DND-41 (cell line): ENCODE results near the gene STK32C.
A peak's percentile ranks its signal among the peaks of the same experiment; 100 is the strongest.

Experiments used
- ATAC-seq: fragments of 200-7000 bp; cut with Tn5 transposase; 3 replicates; pipeline ENCODE4 v1.9.1; 2021; ENCODE audit warnings: low read depth; ENCODE audit not compliant: insufficient read depth
- DNase-seq: peaks from one replicate; pipeline ENCODE4 v3.0.0-alpha.2; 2020
- H2AFZ ChIP-seq: 2 replicates; pipeline ENCODE4 v1.6.0; 2012; ENCODE audit warnings: low read depth, low read length
- H3K27ac ChIP-seq: 2 replicates; pipeline ENCODE4 v1.5.1; 2012; ENCODE audit warnings: low read length, inconsistent platforms
- H3K27me3 ChIP-seq: fragments of 200-600 bp; sonication (generic); 2 replicates; pipeline ENCODE4 v1.6.0; 2012; ENCODE audit warnings: low read length, mild to moderate bottlenecking, inconsistent platforms; ENCODE audit not compliant: insufficient read depth, poor library complexity
- H3K36me3 ChIP-seq: 2 replicates; pipeline ENCODE4 v1.5.1; 2012; ENCODE audit warnings: low read length, inconsistent platforms; ENCODE audit not compliant: insufficient read depth
- H3K4me1 ChIP-seq: 2 replicates; pipeline ENCODE4 v1.5.1; 2012; ENCODE audit warnings: mild to moderate bottlenecking, low read length; ENCODE audit not compliant: insufficient read depth
- H3K4me2 ChIP-seq: 2 replicates; pipeline ENCODE4 v1.6.0; 2012; ENCODE audit warnings: mild to moderate bottlenecking, moderate library complexity, low read length, inconsistent platforms; ENCODE audit not compliant: insufficient read depth
- H3K4me3 ChIP-seq, 2 experiments: fragments of 200-600 bp in 1 of 2; shearing (Covaris generic) in 1 of 2; 2 replicates each; pipeline ENCODE4 v1.5.1; 2012 to 2016; ENCODE audit warnings: inconsistent platforms in 2 of 2, low read length in 2 of 2, mild to moderate bottlenecking in 2 of 2, low read depth in 1 of 2, moderate library complexity in 1 of 2
- H3K79me2 ChIP-seq: 2 replicates; pipeline ENCODE4 v1.6.0; 2012; ENCODE audit warnings: low read length, inconsistent platforms; ENCODE audit not compliant: insufficient read depth
- H3K9ac ChIP-seq: 2 replicates; pipeline ENCODE4 v1.6.0; 2012; ENCODE audit warnings: low read depth, mild to moderate bottlenecking, inconsistent platforms, low read length, moderate library complexity
- H3K9me3 ChIP-seq: 2 replicates; pipeline ENCODE4 v1.5.1; 2012; ENCODE audit warnings: low read length, moderate library complexity, mild to moderate bottlenecking, inconsistent platforms; ENCODE audit not compliant: insufficient read depth, severe bottlenecking
- H4K20me1 ChIP-seq: 2 replicates; pipeline ENCODE4 v1.6.0; 2012; ENCODE audit warnings: low read length; ENCODE audit not compliant: insufficient read depth
- EZH2 ChIP-seq: IDR thresholded peaks from 3 replicates; pipeline ENCODE4 v1.6.1; 2012; ENCODE audit warnings: borderline replicate concordance, low read depth, mild to moderate bottlenecking, moderate library complexity, low read length, inconsistent platforms; ENCODE audit not compliant: severe bottlenecking
- TF ChIP-seq, protein P1 (sequence below): IDR thresholded peaks from 2 replicates; pipeline ENCODE4 v1.5.1; 2012; ENCODE audit warnings: borderline replicate concordance, low read length, moderate library complexity, mild to moderate bottlenecking; ENCODE audit not compliant: poor library complexity, severe bottlenecking; ENCODE audit errors: extremely low read depth

Gene STK32C

DNA sequence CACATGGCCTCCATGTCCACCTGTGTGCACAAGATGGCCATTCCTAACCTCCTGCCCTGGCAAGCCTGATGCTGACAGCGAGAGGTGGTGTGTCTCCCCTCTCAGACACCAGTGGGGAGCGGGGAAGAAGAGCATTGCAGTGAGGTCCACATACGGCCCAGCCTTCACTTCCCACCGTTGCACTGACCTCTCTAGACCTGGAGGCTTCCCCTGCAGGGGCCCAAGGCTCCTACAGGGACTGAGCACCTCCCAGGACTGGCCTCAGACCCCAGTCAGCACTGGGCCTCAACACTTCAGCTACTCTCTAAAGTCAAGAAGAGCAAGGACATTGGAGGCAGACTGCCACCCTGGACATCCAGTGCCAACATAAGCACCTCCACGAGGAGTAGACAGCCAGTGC is 15.9 kb downstream of the STK32C start:
- TF ChIP-seq, protein P1, sequence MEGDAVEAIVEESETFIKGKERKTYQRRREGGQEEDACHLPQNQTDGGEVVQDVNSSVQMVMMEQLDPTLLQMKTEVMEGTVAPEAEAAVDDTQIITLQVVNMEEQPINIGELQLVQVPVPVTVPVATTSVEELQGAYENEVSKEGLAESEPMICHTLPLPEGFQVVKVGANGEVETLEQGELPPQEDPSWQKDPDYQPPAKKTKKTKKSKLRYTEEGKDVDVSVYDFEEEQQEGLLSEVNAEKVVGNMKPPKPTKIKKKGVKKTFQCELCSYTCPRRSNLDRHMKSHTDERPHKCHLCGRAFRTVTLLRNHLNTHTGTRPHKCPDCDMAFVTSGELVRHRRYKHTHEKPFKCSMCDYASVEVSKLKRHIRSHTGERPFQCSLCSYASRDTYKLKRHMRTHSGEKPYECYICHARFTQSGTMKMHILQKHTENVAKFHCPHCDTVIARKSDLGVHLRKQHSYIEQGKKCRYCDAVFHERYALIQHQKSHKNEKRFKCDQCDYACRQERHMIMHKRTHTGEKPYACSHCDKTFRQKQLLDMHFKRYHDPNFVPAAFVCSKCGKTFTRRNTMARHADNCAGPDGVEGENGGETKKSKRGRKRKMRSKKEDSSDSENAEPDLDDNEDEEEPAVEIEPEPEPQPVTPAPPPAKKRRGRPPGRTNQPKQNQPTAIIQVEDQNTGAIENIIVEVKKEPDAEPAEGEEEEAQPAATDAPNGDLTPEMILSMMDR: no peak
- no peak for TF ChIP-seq EZH2
- Histone ChIP-seq H4K20me1 (peaks cover 14% of the 10 kb centered on the region; the same call in 1 of the 2 replicates), H3K9me3 (no peaks in the 10 kb centered on the region), H2AFZ (no peak overlapping the region), H3K4me2 (no peak overlapping the region), H3K9ac (no peak overlapping the region), H3K4me1 (peaks cover 1% of the 10 kb centered on the region; the same call in 1 of the 2 replicates), H3K4me3 (no peak overlapping the region), H3K27me3 (no peaks in the 10 kb centered on the region), H3K79me2 (no peaks in the 10 kb centered on the region), H3K36me3 (no peaks in the 10 kb centered on the region), H3K27ac (no peak overlapping the region)
- ATAC-seq: no peak
- no peak for DNase-seq

DNA sequence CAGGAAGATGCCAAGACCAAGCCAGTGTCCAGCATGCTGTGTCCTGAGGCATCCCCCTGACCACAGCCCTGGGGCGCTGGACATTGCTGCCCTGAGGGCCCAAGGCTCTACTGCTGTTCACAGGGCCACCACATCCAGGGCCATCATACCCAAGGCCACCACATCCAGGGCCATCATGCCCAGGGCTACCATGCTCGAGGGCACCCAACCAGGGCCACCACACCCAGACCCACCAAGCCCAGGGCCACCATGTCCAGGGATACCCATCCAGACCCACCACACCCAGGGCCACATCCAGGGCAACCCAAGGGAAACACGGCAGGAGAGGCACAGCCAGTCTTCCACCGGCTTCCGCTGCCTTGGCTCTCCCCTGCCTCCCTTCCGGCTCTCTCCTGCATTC is 17.1 kb downstream of the STK32C start:
- Histone ChIP-seq H3K79me2 (no peaks in the 10 kb centered on the region), H3K36me3 (no peaks in the 10 kb centered on the region), H3K9ac (no peak overlapping the region), H2AFZ (no peak overlapping the region), H3K9me3 (no peaks in the 10 kb centered on the region), H3K4me1 (no peaks in the 10 kb centered on the region), H3K4me3 (no peak overlapping the region), H4K20me1 (peaks cover 14% of the 10 kb centered on the region; the same call in 1 of the 2 replicates), H3K27ac (no peak overlapping the region), H3K27me3 (no peaks in the 10 kb centered on the region), H3K4me2 (no peak overlapping the region)
- TF ChIP-seq, protein P1: no peak
- no peak for TF ChIP-seq EZH2
- DNase-seq: no peak
- ATAC-seq: no peak

DNA sequence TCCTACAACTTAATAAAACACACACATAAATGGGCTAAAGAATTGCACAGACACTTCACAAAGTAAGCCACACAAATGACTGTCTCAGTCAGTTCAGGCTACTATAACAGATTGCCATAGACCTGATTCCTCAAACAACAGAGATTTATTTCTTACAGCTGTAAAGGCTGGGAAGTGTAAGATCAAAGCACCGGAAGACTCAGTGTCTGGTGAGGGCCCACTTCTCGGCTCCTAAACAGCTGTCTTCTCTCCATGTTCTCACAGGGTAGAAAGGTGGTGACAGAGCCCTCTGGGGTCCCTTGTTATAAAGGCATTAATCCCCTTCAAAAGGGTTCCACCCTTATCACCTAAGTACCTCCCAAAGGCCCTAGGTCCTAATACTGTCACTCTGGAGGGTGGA is 18.3 kb downstream of the STK32C start:
- TF ChIP-seq, protein P1: no peak
- no peak for TF ChIP-seq EZH2
- H3K27ac ChIP-seq: no peak overlapping the region
- no peak overlapping the region for H2AFZ ChIP-seq
- no peak overlapping the region for H3K9ac ChIP-seq
- no peaks in the 10 kb centered on the region for H3K9me3 ChIP-seq
- no peak overlapping the region for H3K4me3 ChIP-seq
- H3K36me3 ChIP-seq: no peaks in the 10 kb centered on the region
- no peaks in the 10 kb centered on the region for H3K27me3 ChIP-seq
- no peaks in the 10 kb centered on the region for H3K4me1 ChIP-seq
- ATAC-seq: peak; percentile 69; the same call in 2 of the 3 replicates
- peak; percentile 9 for DNase-seq
- no peaks in the 10 kb centered on the region for H3K79me2 ChIP-seq
- H4K20me1 ChIP-seq: peaks cover 8% of the 10 kb centered on the region; the same call in 1 of the 2 replicates
- H3K4me2 ChIP-seq: no peak overlapping the region
